HepG2 (cell line): ENCODE results near the gene KCTD13. TPM values are rescaled to one million over a fixed set of nuclear protein-coding genes. Genes with fewer than 3 reads are reported as not detected.

Experiments used
- ATAC-seq: fragments of 200-7000 bp; cut with Tn5 transposase; 3 replicates; pipeline ENCODE4 v1.9.1; 2020; ENCODE audit warnings: mild to moderate bottlenecking, moderate library complexity
- BruUV-seq: library from RNA; stranded (reverse); fragments of 400-500 nt; replicated peaks from 2 replicates; lab custom pipeline; 2021; lab: Mats Ljungman, UMichigan
- CTCF ChIA-PET: fragments of 300-600 bp; formaldehyde crosslinking; extraction: SDS; loops from one replicate; lab custom pipeline; 2021; ENCODE audit warnings: low total read pairs, inconsistent platforms, low intra/inter-chr PET ratio; lab: Yijun Ruan, JAX
- POLR2A ChIA-PET: fragments of 350-600 bp; sonication (Branson Sonifier 250); formaldehyde crosslinking; loops from one replicate; lab custom pipeline; 2020; ENCODE audit warnings: antibody characterized with exemption, inconsistent platforms; lab: Yijun Ruan, JAX
- DNase-seq: peaks from one replicate; pipeline ENCODE4 v3.0.0-alpha.2; 2015; ENCODE audit warnings: low spot score
- FAIRE-seq: peaks from 3 replicates; lab custom pipeline; 2011; peaks lifted over from hg19 to GRCh38; lab: Jason Lieb, UNC
- H2AFZ ChIP-seq: one replicate; pipeline ENCODE4 v1.6.1; 2011; ENCODE audit warnings: low read length, inconsistent platforms
- H3K27ac ChIP-seq: fragments of 300-600 bp; 3 replicates; pipeline ENCODE4 v1.8.0; 2011; ENCODE audit warnings: mixed run types, mild to moderate bottlenecking, mixed read lengths, low read length, inconsistent platforms; ENCODE audit not compliant: insufficient read depth; ENCODE audit errors: extremely low read length
- H3K27me3 ChIP-seq, 2 experiments: fragments of 200-600 bp in 1 of 2; 2 replicates in 1 of 2; 3 replicates in 1 of 2; pipeline versions ENCODE4 v1.6.0 to v1.8.0; 2011; ENCODE audit warnings: low read length in 2 of 2, mild to moderate bottlenecking in 2 of 2, moderate library complexity in 2 of 2, inconsistent platforms in 1 of 2; ENCODE audit not compliant: insufficient read depth in 2 of 2, control insufficient read depth in 1 of 2
- H3K36me3 ChIP-seq, 2 experiments: fragments of 200-600 bp in 1 of 2; replicated peaks in 1 of 2; 2 replicates in 1 of 2; 3 replicates in 1 of 2; pipeline versions ENCODE4 v1.5.1 to v1.8.0; 2011; ENCODE audit warnings: low read length in 2 of 2, inconsistent platforms in 1 of 2; ENCODE audit not compliant: insufficient read depth in 2 of 2, control insufficient read depth in 1 of 2
- H3K4me1 ChIP-seq: 2 replicates; pipeline ENCODE4 v1.5.1; 2012; ENCODE audit warnings: low read length, inconsistent platforms; ENCODE audit not compliant: insufficient read depth
- H3K4me2 ChIP-seq: 2 replicates; pipeline ENCODE4 v1.6.0; 2011; ENCODE audit warnings: low read depth, low read length, inconsistent platforms
- H3K4me3 ChIP-seq, 3 experiments: fragments of 200-600 bp in 1 of 3; sonication (generic), shearing (Covaris generic) in 1 of 3; replicated peaks in 1 of 3; 2 replicates each; pipeline ENCODE4 v1.5.1; 2011 to 2016; ENCODE audit warnings: low read length in 3 of 3, inconsistent platforms in 2 of 3, low read depth in 2 of 3, mild to moderate bottlenecking in 2 of 3, control low read depth in 1 of 3, mixed read lengths in 1 of 3; ENCODE audit not compliant: insufficient read depth in 1 of 3
- H3K79me2 ChIP-seq: one replicate; pipeline ENCODE4 v1.6.1; 2011; ENCODE audit warnings: low read length, inconsistent platforms; ENCODE audit not compliant: insufficient read depth
- H3K9ac ChIP-seq: 2 replicates; pipeline ENCODE4 v1.6.0; 2011; ENCODE audit warnings: mild to moderate bottlenecking, low read depth, low read length, inconsistent platforms; ENCODE audit not compliant: insufficient read depth
- H3K9me3 ChIP-seq: 2 replicates; pipeline ENCODE4 v1.5.1; 2012; ENCODE audit warnings: mild to moderate bottlenecking, low read length
- H4K20me1 ChIP-seq: 2 replicates; pipeline ENCODE4 v1.6.0; 2011; ENCODE audit warnings: inconsistent platforms, mild to moderate bottlenecking, low read length, moderate library complexity; ENCODE audit not compliant: insufficient read depth
- ATF5 ChIP-seq: sonication (generic); formaldehyde crosslinking; IDR thresholded peaks from 2 replicates; pipeline ENCODE4 v1.4.0; 2020; ENCODE audit warnings: mild to moderate bottlenecking, low read depth, missing genetic modification reagents
- MLX ChIP-seq: IDR thresholded peaks from 2 replicates; pipeline ENCODE4 v1.6.1; 2016
- MLXIP ChIP-seq: sonication (generic); formaldehyde crosslinking; IDR thresholded peaks from 2 replicates; pipeline ENCODE4 v1.9.0; 2021; ENCODE audit warnings: missing genetic modification reagents, borderline replicate concordance
- NCOR1 ChIP-seq: fragments of 200-600 bp; sonication (generic); IDR thresholded peaks from 2 replicates; pipeline ENCODE4 v1.7.0; 2017; ENCODE audit warnings: antibody characterized with exemption, low read length, borderline replicate concordance
- NFE2L1 ChIP-seq: sonication (generic); formaldehyde crosslinking; IDR thresholded peaks from 2 replicates; pipeline ENCODE4 v1.4.0; 2020; ENCODE audit warnings: missing genetic modification reagents, mild to moderate bottlenecking, borderline replicate concordance
- RELA ChIP-seq: sonication (generic); formaldehyde crosslinking; IDR thresholded peaks from 2 replicates; pipeline ENCODE4 v1.4.0; 2020; ENCODE audit warnings: missing genetic modification reagents
- SNRNP70 ChIP-seq: fragments of 200-400 bp; formaldehyde crosslinking; IDR thresholded peaks from 2 replicates; pipeline ENCODE4 v1.6.1; 2017; ENCODE audit warnings: mild to moderate bottlenecking, low read depth, low read length, moderate library complexity
- TAF1 ChIP-seq: sonication (generic); formaldehyde crosslinking; IDR thresholded peaks from 2 replicates; pipeline ENCODE4 v1.4.0; 2020; ENCODE audit warnings: missing genetic modification reagents
- TCF7L2 ChIP-seq: IDR thresholded peaks from 2 replicates; pipeline ENCODE4 v1.6.1; 2011; ENCODE audit warnings: mild to moderate bottlenecking, low read depth, low read length, moderate library complexity
- ZNF256 ChIP-seq: sonication (generic); formaldehyde crosslinking; conservative IDR thresholded peaks from 2 replicates; pipeline ENCODE4 v1.4.0; 2020; ENCODE audit warnings: missing genetic modification reagents
- WGBS: methylation state at CpG from one replicate; pipeline ENCODE4 v1.1.6; 2017; ENCODE audit warnings: low lambda C conversion rate; 5-methylcytosine and 5-hydroxymethylcytosine counted together
- in situ Hi-C: cut with HindIII; loops from 2 replicates; pipeline ENCODE4 v1.10.0; 2017; ENCODE audit warnings: low pct_unique_long_range_greater_than_20kb; ENCODE audit not compliant: extremely low pct_ligation_motif_present
- intact Hi-C: fragments of 100-400 bp; cut with micrococcal nuclease; formaldehyde crosslinking; loops from one replicate; pipeline ENCODE4 v1.10.0; 2022; ENCODE audit not compliant: unreplicated experiment
- polyA plus RNA-seq, 8 experiments: library from polyadenylated mRNA; depleted of rRNA in 3 of 8; stranded (reverse) in 7 of 8; unstranded in 1 of 8; fragments of >200 nt; fragmentation: Illumina TruSeq in 4 of 8; extraction: Trizol in 4 of 8; gene quantifications; 2 replicates each; pipeline versions ENCODE4 v1.2.1 to v1.2.3, GENCODE V29; 2011 to 2016; ENCODE audit warnings: low read depth in 4 of 8, missing spikeins in 1 of 8, mixed read lengths in 1 of 8; ENCODE audit not compliant: insufficient read depth in 1 of 8
- total RNA-seq, 5 experiments: library from RNA; depleted of rRNA; stranded (reverse); fragments of >200 nt; fragmentation: Illumina TruSeq; extraction: Trizol; gene quantifications; 2 replicates each; pipeline ENCODE4 v1.2.3, GENCODE V29; 2016; ENCODE audit warnings: low read depth in 1 of 5
- TF ChIP-seq, protein P1 (sequence below): sonication (generic); formaldehyde crosslinking; IDR thresholded peaks from 2 replicates; pipeline ENCODE4 v1.5.0; 2020; ENCODE audit warnings: mild to moderate bottlenecking, missing genetic modification reagents
- TF ChIP-seq, protein P2 (sequence below): sonication (generic); formaldehyde crosslinking; IDR thresholded peaks from 2 replicates; pipeline ENCODE4 v1.5.1; 2020; ENCODE audit warnings: mild to moderate bottlenecking, missing genetic modification reagents
- TF ChIP-seq, protein P3 (sequence below): sonication (generic); formaldehyde crosslinking; IDR thresholded peaks from 2 replicates; pipeline ENCODE4 v1.5.0; 2020; ENCODE audit warnings: missing genetic modification reagents, mild to moderate bottlenecking, borderline replicate concordance

The KCTD13 gene
- total and polyA plus RNA-seq, 2 of the 13 experiments (the other 11 are each of a cell fraction or from before 2014, with no cell fraction given), result 6.3 to 14.7 TPM

GRCh38 chr16:29915590-29916247 is 10.3 kb downstream of the KCTD13 start:
- WGBS, result 49% methylated on average over 6 of the region's 6 CpGs
- ChIA-PET POLR2A (interaction anchor here (0.6 to 6.2 kb wide), 7 partner anchors 9 to 64 kb away, joined by 3 to 49 read pairs (median 10); partner anchors contain the start of genes ASPHD1, KCTD13, SEZ6L2 and TAOK2), CTCF (no interaction called here)
- Histone ChIP-seq H3K79me2 (no peaks in the 10 kb centered on the region), H4K20me1 (no peaks in the 10 kb centered on the region), H3K27me3 (no peaks in the 10 kb centered on the region), H3K36me3 (peaks cover 1 to 16% of the 10 kb centered on the region in 2 experiments; a peak in 3 of 5 replicates), H3K4me1 (peaks cover 14% of the 10 kb centered on the region), H3K9me3 (no peaks in the 10 kb centered on the region), H3K4me2 (peak overlapping the region; percentile 36), H3K27ac (peak overlapping the region; percentile 55), H3K9ac (no peak overlapping the region; the same call in 1 of the 2 replicates), H2AFZ (no peak overlapping the region), H3K4me3 (no peak overlapping the region)
- ATAC-seq (no peak), FAIRE-seq (no peak), DNase-seq (peak; percentile 63)
- in situ Hi-C loops, result no loop called here
- intact Hi-C loops, result no loop called here
- no TSS peak for BruUV-seq
- TF ChIP-seq TCF7L2 (no peak), SNRNP70 (no peak), RELA (CRISPR knock-in tag) (peak; percentile 81; the same call in 1 of the 2 replicates), MLXIP (CRISPR knock-in tag) (no peak), NCOR1 (0 out of 2 replicates have a peak, but pooled peaks have one; percentile 36), TAF1 (CRISPR knock-in tag) (no peak), NFE2L1 (CRISPR knock-in tag) (no peak), ZNF256 (CRISPR knock-in tag) (peak; percentile 100), ATF5 (no peak), MLX (CRISPR knock-in tag) (no peak)
- TF ChIP-seq, protein P1, sequence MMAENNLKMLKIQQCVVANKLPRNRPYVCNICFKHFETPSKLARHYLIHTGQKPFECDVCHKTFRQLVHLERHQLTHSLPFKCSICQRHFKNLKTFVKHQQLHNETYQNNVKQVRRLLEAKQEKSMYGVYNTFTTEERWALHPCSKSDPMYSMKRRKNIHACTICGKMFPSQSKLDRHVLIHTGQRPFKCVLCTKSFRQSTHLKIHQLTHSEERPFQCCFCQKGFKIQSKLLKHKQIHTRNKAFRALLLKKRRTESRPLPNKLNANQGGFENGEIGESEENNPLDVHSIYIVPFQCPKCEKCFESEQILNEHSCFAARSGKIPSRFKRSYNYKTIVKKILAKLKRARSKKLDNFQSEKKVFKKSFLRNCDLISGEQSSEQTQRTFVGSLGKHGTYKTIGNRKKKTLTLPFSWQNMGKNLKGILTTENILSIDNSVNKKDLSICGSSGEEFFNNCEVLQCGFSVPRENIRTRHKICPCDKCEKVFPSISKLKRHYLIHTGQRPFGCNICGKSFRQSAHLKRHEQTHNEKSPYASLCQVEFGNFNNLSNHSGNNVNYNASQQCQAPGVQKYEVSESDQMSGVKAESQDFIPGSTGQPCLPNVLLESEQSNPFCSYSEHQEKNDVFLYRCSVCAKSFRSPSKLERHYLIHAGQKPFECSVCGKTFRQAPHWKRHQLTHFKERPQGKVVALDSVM, result no peak
- TF ChIP-seq, protein P2, sequence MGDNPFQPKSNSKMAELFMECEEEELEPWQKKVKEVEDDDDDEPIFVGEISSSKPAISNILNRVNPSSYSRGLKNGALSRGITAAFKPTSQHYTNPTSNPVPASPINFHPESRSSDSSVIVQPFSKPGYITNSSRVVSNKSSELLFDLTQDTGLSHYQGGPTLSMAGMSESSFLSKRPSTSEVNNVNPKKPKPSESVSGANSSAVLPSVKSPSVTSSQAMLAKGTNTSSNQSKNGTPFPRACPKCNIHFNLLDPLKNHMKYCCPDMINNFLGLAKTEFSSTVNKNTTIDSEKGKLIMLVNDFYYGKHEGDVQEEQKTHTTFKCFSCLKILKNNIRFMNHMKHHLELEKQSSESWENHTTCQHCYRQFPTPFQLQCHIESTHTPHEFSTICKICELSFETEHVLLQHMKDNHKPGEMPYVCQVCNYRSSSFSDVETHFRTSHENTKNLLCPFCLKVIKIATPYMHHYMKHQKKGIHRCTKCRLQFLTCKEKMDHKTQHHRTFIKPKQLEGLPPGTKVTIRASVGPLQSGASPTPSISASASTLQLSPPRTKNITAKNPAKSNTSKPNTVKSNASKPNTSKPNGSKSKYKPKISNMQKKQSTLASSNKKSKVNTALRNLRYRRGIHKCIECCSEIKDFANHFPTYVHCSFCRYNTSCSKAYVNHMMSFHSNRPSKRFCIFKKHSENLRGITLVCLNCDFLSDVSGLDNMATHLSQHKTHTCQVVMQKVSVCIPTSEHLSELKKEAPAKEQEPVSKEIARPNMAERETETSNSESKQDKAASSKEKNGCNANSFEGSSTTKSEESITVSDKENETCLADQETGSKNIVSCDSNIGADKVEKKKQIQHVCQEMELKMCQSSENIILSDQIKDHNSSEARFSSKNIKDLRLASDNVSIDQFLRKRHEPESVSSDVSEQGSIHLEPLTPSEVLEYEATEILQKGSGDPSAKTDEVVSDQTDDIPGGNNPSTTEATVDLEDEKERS (CRISPR knock-in tag), result no peak
- TF ChIP-seq, protein P3, sequence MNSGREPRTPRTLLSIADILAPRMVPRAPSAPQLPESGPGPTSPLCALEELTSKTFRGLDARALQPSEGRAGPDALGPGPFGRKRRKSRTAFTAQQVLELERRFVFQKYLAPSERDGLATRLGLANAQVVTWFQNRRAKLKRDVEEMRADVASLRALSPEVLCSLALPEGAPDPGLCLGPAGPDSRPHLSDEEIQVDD (CRISPR knock-in tag), result no peak
